ENCODE data around the gene GRK5. TPM values are rescaled to one million over a fixed set of nuclear protein-coding genes. Genes with fewer than 3 reads are reported as not detected.

The GRK5 gene
- polyA plus RNA-seq, 1 donor from 2014 or later, result 34.9 TPM

DNA sequence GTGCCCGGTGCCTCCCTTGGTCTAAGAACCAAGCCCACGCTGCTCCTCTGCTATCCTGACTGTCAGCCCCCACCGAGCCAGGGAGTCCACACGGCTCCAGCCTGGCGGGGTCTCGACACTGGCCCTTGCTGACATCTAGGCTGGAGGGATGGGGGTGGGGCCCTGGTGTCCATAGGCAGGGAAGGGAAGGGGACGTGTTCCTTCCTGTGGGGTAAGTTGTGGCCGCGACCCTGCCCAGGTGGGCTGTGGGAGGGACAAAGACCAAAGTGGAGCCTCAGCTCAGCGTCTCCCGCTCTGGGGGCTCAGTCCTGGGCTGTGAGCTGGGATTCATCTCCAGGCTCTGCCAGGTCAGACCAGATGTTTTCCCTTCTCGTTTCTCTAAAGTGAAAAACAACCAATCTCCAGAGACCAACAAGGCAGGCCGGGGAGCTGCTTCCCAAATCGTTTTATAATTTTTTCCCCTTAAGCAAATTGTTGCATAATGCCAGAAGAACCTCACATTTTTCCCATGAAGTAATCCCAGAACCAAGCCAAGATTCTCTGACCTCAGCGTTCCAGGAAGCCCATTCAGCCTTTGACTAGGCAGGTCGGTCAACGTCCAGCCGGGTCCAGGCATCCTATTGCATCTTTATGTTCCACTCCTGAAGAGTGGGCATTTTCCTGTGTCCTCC is 233.9 kb downstream of the GRK5 start:
- Histone ChIP-seq H4K20me1 (ENCODE audit: insufficient read depth) (no peaks in the 10 kb centered on the region), H3K9ac (ENCODE audit: low read length) (no peak overlapping the region), H3K36me3 (ENCODE audit: insufficient read depth, low read length) (no peaks in the 10 kb centered on the region), H3K4me3 (ENCODE audit: low read length) (no peak overlapping the region), H3K79me2 (replicated peaks; ENCODE audit: insufficient read depth, low read length) (no peaks in the 10 kb centered on the region), H3K27ac (ENCODE audit: low read length) (no peak overlapping the region), H3F3A (ENCODE audit: insufficient read depth, low read length, poor library complexity, severe bottlenecking) (no peaks in the 10 kb centered on the region), H3K27me3 (ENCODE audit: insufficient read depth, low read depth, low read length) (no peaks in the 10 kb centered on the region), H3K9me3 (ENCODE audit: low read length) (no peaks in the 10 kb centered on the region), H2AFZ (ENCODE audit: low read depth, low read length) (no peak overlapping the region), H3K4me2 (ENCODE audit: low read length) (no peak overlapping the region), H3K9me2 (ENCODE audit: insufficient read depth, low read length) (no peaks in the 10 kb centered on the region)
- TF ChIP-seq EP300 (conservative IDR thresholded peaks at IDR 0.05; ENCODE audit: poor library complexity, severe bottlenecking) (no peak), MXI1 (conservative IDR thresholded peaks at IDR 0.05; ENCODE audit: poor library complexity, severe bottlenecking) (no peak), EZH2 (IDR thresholded peaks at IDR 0.05; ENCODE audit: borderline replicate concordance, insufficient read depth, low read length, poor library complexity, severe bottlenecking) (no peak), RAD21 (conservative IDR thresholded peaks at IDR 0.05) (no peak), TAF1 (IDR thresholded peaks at IDR 0.05; ENCODE audit: low read depth) (no peak), SMC3 (conservative IDR thresholded peaks at IDR 0.05; ENCODE audit: poor library complexity) (no peak)
- TF ChIP-seq, protein P1, sequence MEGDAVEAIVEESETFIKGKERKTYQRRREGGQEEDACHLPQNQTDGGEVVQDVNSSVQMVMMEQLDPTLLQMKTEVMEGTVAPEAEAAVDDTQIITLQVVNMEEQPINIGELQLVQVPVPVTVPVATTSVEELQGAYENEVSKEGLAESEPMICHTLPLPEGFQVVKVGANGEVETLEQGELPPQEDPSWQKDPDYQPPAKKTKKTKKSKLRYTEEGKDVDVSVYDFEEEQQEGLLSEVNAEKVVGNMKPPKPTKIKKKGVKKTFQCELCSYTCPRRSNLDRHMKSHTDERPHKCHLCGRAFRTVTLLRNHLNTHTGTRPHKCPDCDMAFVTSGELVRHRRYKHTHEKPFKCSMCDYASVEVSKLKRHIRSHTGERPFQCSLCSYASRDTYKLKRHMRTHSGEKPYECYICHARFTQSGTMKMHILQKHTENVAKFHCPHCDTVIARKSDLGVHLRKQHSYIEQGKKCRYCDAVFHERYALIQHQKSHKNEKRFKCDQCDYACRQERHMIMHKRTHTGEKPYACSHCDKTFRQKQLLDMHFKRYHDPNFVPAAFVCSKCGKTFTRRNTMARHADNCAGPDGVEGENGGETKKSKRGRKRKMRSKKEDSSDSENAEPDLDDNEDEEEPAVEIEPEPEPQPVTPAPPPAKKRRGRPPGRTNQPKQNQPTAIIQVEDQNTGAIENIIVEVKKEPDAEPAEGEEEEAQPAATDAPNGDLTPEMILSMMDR (IDR thresholded peaks at IDR 0.05; ENCODE audit: poor library complexity, severe bottlenecking), result no peak
- TF ChIP-seq, protein P2, sequence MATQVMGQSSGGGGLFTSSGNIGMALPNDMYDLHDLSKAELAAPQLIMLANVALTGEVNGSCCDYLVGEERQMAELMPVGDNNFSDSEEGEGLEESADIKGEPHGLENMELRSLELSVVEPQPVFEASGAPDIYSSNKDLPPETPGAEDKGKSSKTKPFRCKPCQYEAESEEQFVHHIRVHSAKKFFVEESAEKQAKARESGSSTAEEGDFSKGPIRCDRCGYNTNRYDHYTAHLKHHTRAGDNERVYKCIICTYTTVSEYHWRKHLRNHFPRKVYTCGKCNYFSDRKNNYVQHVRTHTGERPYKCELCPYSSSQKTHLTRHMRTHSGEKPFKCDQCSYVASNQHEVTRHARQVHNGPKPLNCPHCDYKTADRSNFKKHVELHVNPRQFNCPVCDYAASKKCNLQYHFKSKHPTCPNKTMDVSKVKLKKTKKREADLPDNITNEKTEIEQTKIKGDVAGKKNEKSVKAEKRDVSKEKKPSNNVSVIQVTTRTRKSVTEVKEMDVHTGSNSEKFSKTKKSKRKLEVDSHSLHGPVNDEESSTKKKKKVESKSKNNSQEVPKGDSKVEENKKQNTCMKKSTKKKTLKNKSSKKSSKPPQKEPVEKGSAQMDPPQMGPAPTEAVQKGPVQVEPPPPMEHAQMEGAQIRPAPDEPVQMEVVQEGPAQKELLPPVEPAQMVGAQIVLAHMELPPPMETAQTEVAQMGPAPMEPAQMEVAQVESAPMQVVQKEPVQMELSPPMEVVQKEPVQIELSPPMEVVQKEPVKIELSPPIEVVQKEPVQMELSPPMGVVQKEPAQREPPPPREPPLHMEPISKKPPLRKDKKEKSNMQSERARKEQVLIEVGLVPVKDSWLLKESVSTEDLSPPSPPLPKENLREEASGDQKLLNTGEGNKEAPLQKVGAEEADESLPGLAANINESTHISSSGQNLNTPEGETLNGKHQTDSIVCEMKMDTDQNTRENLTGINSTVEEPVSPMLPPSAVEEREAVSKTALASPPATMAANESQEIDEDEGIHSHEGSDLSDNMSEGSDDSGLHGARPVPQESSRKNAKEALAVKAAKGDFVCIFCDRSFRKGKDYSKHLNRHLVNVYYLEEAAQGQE (IDR thresholded peaks at IDR 0.05; ENCODE audit: borderline replicate concordance), result no peak

DNA sequence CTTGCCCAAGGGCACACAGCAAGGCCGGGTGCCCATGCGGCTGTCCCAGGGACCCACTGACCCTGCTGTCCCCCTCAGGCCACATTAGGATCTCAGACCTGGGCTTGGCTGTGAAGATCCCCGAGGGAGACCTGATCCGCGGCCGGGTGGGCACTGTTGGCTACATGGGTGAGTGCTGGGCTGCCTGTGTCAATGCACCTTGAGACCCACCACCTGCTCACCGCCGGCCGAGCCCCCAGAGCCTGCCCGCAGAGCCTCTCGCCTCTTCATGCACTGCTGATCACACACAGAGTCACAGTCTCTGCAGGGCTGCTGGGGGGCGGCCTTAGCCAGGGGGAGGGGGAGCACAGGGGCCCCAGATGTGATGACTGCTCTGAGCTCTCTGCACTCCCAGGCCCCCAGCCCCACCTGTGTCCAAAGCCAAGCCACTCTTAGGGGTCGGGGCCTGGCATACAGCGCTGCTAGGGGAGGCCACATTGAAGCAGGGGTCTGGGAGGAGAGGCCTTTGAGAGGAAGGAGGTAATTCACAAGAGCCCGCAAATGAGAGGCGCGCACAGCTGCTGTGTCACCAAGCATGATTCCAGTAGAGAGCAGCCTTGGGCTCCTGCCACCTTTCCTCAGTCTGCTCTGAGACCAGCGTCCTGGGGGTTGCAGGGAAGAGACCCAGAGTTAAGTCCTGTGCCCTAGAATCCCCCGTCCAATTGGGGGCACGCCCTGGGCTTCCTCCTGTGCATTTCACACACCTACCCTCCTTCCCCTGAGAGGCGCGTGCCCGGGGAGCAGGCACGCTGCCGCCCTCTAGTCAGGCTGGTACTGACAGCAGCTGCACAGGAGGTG is 234.8 kb downstream of the GRK5 start:
- no peaks in the 10 kb centered on the region for H3K9me3 ChIP-seq (ENCODE audit: low read length)
- no peak overlapping the region for H3K4me2 ChIP-seq (ENCODE audit: low read length)
- H3K36me3 ChIP-seq (ENCODE audit: insufficient read depth, low read length), result no peaks in the 10 kb centered on the region
- H3K79me2 ChIP-seq (replicated peaks; ENCODE audit: insufficient read depth, low read length), result no peaks in the 10 kb centered on the region
- no peaks in the 10 kb centered on the region for H3K9me2 ChIP-seq (ENCODE audit: insufficient read depth, low read length)
- H3F3A ChIP-seq (ENCODE audit: insufficient read depth, low read length, poor library complexity, severe bottlenecking), result no peaks in the 10 kb centered on the region
- no peak overlapping the region for H3K9ac ChIP-seq (ENCODE audit: low read length)
- no peaks in the 10 kb centered on the region for H3K27me3 ChIP-seq (ENCODE audit: insufficient read depth, low read depth, low read length)
- H4K20me1 ChIP-seq (ENCODE audit: insufficient read depth), result no peaks in the 10 kb centered on the region
- no peak overlapping the region for H3K4me3 ChIP-seq (ENCODE audit: low read length)
- TF ChIP-seq SMC3 (conservative IDR thresholded peaks at IDR 0.05; ENCODE audit: poor library complexity), result no peak
- TF ChIP-seq, protein P2 (IDR thresholded peaks at IDR 0.05; ENCODE audit: borderline replicate concordance), result no peak
- no peak for TF ChIP-seq EZH2 (IDR thresholded peaks at IDR 0.05; ENCODE audit: borderline replicate concordance, insufficient read depth, low read length, poor library complexity, severe bottlenecking)
- TF ChIP-seq POLR2AphosphoS5 (IDR thresholded peaks at IDR 0.05), result no peak
- TF ChIP-seq MXI1 (conservative IDR thresholded peaks at IDR 0.05; ENCODE audit: poor library complexity, severe bottlenecking), result no peak
- TF ChIP-seq TAF1 (IDR thresholded peaks at IDR 0.05; ENCODE audit: low read depth), result no peak
- no peak for TF ChIP-seq RAD21 (conservative IDR thresholded peaks at IDR 0.05)
- TF ChIP-seq, protein P1 (IDR thresholded peaks at IDR 0.05; ENCODE audit: poor library complexity, severe bottlenecking), result no peak
- TF ChIP-seq EP300 (conservative IDR thresholded peaks at IDR 0.05; ENCODE audit: poor library complexity, severe bottlenecking), result no peak
- H2AFZ ChIP-seq (ENCODE audit: low read depth, low read length), result no peak overlapping the region
- no peak overlapping the region for H3K27ac ChIP-seq (ENCODE audit: low read length)
